HG03342 (cell line): ENCODE data around the gene CRYBA2.

Experiments used
- ATAC-seq: cut with Tn5 transposase; IDR thresholded peaks from one replicate; pipeline ENCODE4 v1.9.1; 2021; ENCODE audit warnings: mild to moderate bottlenecking, moderate library complexity; ENCODE audit not compliant: unreplicated experiment

Gene CRYBA2

DNA sequence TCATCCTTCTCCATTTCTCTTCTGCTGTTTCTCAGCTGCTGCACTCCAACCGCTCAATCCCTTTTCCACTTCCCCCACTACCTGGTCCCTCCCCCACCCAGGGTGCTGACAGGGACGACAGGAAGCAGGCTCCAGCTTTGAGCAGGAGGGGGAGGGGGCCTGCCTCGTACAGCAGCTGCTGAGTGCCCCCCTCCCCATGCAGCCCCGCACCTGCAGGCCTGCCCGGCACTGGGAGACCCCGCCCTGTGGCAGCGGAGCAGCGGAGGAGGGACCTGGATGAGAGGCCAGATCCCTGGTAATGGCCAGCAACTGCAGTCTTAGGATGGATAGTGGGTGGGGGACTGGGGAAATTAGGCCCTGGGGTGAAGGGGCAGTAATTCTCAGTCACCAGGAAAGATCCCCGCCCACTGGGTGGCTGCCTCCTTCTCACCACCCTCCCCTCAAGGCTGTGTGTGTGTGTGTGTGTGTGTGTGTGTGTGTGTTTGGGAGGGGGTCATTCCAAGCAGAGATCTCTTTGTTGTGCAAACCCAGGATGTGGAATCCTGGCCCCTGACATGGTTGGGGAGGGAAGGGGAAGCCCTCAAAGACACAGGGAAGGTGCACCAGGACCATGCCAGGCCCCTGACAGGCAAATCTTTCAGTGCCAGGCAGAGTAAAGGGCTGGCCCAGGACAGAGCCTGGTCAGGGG is 6.8 kb upstream of the CRYBA2 start:
- ATAC-seq = no peak

DNA sequence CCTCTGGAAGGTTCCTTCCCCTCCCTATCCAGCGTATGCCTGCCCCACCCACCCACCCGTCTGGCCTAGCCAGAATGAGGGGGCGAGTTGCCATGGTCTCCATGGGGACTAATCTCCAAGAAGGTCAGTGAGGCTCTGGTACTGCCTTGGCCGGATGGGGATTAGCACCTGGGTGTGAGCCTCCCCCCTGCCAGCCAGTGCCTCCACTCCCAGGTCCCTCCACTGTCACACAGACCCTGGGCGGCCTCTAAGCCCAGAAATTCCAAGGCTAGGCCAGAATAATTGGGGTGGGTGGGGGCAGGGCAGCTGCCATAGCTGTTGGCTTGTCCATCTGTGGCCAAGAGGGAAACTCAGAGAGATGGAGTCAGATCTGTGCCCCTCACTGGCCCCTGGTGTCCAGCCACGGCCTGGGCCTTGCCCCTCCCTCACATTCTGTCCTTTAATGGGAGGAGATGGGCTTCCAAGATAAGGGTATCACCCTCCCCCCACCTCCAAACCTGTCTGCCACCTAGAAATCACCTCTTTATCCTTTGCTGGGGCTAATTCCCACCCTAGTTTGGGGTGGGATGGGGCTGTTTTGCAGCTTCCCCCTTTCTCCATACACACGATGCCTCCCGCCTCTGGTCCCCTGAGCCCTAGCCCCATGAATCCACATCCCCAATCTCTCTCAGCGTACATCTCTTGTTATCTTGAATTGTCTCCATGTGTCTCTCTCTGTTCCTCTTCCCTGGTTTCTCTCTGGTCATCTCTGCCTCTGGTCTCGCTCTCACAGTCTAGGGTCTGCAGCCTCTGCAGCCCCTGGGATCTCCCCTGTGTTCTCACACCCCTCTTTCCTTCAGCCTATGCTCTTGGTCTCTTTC is 6.0 kb upstream of the CRYBA2 start:
- no peak for ATAC-seq

DNA sequence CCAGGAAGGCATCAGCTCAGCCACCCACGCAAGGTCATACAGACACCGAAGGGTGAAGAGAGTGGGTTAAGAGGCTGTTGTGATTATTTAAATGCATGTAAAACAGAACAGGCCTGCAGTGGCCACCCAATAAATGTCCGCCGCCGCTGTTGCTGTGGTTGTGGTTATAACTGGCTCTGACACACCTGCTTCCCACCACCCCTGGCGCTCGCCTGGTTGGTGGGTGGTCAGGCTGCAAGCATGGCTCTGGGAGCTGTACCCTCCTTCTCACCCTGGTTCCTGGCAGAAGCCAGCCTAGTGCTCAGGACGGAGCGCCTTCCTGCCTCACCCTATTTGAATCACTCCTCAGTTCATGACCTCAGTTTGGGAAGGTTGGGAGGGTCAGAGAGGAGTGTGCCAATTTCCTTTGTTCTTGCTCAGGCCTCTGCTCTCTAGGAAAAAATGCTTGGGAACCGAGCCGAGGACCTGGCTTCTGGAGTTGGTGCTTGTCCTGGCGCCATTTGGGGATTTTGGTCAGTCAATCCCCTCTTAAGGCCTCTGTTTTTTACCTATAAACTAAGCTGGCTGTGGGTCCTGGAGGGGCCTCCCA is 5.3 kb upstream of the CRYBA2 start:
- no peak for ATAC-seq

DNA sequence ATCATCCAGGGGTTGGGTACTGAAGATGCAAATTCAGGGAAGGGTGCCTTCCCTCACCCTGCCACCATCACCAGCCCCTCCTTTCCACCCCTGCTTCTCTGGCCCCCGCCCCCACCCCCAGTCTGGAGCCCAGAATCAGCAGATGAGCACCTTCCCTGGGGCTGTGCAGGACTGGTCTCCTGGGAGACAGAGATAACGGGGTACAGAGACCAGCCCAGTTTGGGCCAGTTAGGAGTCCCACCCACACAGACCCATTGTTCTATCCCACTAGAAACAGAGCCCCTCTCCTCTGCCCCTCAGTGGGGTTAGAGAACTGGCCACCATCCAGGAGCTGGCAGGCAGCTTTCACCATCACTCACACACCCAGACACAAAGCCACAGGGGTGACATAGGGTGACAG is 4.5 kb upstream of the CRYBA2 start:
- ATAC-seq = no peak

DNA sequence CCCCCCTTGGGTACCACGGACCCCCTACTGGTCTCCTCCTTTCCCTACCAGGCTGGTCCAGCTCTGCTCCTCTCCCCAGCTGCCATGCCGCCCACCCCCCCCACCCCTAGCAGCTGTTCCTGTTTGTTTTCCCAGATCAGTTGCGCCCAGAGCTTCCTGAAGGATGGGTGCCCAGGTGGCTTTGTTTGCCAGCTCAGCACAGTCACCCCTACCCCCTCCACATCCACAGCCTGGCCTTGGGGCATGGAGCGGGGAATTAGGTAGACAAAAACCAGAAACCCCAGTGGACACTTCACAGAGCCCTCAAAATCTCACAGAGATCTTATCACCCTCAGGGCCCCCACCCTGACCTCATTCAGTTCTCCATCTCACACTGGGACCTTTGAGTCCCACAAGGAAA is 3.7 kb upstream of the CRYBA2 start:
- no peak for ATAC-seq

DNA sequence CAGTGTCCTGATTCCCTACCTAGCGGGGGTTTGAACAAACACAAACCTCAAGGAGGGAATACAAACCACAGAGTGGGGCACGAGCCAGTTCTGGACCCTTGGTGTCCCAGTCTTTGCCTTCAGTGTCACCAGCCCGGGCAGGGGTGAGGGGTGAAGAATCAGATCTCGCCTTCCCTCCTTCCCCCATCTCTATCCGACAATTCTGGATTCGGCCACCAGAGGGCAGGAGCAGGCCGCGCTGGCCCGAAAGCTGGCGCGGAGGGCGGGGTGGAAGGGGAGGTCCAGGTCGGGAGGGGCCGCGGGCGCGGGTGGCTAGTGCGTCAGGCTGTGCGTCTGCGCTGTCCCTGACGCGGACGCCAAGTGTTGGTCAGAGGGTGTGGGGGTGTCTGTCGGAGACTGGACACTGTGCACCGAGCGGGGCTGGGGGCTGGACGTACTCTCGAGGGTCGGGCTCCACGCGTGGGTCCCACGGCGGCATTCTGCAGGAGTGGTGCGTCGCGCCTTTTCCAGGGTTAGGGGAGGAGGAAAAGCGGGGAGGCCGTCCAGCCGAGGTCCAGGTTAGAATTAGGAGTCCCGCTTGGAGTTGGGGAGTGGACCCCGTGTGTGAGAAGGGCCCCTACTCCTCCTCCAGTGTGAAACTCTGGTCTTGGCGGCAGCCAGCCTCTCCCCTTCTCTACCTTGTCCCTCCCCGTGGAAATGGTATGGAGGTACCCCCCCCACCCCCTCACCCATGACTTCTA is 2.9 kb upstream of the CRYBA2 start:
- ATAC-seq = peak; percentile 71

DNA sequence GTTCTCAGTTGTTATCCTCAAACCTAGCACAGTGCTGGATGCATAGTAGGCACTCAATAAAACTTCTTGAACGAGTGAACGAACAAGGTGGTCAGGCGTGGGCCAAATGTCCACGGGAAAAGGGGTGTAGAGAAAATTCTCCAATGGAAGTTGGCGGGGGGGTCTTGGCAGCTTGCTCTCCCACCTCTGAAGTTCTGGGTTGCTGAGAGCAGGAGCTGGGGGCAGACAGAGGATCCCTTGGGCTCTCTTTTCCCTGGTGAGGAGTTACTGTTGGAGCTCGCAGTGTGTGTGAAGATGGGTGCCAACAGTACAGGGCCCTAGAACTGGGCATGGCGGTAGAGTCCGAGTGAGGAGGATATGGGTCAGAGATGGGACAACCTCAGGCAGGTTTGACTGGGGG is 2.3 kb upstream of the CRYBA2 start:
- no peak for ATAC-seq

DNA sequence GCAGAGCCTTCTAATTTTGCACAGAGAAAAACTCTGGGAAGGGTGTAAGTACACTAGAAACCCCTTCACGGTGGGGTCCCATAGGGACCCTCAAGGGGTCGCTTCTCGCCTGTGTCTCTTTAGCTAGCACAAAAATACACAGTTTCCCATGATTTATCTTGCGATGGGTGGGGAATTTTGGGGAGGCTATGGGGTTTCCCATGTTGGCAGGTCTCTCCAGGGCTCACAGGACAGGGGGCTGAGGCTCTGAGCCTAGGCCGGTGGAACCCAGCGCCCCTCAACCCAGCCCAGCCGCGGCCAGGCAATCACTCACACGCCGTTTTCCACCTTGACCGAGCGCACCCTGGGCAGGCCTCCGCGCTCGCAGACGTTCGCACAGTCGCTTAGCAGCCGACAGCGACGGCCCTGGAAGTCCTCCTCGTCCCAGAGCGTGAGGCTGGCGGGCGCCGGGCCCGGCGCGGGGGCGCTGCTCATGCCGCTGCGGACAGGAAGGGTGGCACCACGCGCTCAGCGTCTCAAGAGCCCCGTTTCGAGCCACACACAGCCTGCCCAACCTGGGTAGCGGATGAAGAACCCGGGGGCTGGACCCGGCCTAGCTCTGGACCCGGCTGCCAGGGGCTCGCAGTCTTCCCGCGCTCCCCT is 398 bp downstream of the CRYBA2 start:
- no peak for ATAC-seq

DNA sequence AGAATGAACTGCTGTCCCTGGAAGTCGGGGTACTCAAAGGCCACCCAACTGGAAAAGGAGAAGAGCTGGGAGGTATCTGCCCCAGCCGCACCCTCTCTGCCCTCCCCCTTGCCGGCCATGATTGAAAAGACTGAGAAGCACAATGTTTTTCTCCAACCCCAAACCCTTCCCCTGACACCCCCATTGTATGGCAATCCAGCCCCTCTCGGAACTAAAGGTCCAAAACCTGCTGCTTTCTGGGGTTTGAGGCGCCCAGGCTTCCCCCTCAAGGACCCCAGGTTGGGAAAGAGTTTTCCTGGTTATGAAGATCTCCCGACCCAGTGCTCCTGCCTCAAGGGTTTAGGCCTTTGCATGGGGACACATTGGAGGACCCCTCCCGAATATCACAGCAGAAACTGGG is 1.0 kb downstream of the CRYBA2 start:
- no peak for ATAC-seq

DNA sequence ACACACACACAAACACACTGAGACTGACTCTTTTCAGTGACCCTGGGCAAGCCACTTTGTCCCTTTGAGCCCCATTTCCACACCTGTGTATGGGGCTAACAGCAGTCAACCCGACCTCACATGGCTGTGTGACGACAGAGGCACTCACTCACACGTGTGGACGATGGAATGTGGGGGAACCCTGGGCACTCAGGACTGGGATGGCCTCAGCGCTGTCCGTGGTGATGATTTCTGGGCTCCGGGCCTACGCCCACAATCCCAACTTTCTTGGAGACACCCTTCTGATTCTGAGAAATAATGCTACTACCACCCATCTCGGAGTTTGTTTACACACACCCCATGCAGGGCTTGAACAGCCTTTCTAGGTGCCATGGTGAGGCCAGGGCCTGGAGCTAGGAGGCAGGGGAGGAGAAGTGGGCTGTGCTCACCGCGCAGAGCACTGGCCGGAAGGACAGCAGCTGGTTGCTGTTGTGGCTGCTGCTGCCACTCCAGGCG is 1.5 kb downstream of the CRYBA2 start:
- ATAC-seq = no peak

DNA sequence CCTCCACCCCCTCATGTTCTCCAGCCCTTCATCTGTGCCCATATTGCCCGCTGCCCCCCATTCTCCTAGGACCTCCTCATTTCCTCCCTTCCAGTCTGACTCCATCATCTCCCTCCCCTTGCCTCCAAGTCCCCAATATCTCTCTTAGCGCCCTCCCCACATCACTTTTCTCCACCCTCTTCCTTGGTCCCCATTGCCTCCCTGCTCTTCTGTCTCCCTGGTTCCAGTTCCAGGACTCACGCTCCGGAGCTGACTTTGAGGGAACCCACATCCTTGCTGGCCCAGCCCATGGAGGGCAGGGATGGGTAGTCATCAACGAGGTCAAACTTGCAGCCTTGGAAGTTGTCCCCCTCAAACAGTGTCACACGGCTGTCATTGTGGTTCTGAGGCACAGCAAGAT is 2.6 kb downstream of the CRYBA2 start:
- ATAC-seq = no peak

DNA sequence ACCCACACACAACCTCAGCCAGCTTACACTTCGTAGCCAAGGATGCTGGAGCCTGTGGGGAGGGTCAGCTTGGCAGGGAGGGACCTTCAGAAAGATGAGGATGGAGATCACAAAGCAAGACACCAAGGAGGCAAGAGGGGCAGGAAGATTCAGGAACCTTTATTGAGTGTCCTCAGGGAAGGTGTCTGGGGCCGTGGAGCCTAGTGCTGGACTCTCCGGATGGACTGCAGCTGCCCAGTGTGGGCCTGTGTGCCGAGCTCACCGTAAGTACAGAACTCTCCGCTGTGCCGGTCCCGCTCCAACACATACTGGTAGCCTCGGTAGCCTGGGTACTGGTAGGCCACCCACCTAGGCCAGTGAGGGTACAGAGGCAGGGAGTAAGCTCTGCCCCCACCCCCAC is 3.2 kb downstream of the CRYBA2 start:
- no peak for ATAC-seq

DNA sequence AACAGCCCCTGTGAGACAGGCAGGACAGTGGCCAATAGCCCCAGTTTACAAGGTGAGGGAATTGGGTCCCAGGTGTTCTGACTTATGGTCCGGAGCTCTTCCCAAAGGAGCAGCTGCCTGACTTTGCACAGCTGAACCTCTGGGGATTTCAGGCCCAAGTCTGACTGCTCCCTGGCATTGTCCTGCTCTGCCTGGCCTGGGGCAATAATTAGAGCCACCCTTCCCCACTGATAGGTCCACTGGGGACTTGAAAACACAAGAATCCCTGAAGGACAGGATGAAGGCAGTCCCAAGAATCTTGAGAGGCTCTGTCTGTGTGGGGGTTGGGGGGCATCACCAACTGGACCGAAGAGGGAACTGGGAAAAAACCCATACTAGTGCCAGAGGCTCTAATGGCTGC is 4.6 kb downstream of the CRYBA2 start:
- no peak for ATAC-seq

DNA sequence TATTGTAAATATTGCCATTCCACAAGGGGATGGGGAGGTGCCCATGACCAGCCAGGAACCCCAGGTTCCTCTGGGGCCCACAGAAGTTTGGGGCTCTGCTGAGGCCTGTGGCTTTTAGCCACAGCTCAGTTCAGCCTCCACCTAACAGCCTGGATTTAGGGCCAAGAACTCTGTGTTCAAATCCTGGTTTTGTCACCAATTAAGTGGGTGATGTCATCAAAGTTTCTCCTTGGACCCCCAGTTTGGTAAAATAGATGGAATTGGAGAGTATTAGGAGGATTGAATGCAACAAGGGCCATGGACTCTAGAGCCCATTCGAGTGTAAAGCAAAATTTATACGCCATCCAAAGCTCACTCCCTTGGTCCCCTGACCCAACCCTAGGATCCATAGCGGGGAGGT is 5.1 kb downstream of the CRYBA2 start:
- no peak for ATAC-seq

DNA sequence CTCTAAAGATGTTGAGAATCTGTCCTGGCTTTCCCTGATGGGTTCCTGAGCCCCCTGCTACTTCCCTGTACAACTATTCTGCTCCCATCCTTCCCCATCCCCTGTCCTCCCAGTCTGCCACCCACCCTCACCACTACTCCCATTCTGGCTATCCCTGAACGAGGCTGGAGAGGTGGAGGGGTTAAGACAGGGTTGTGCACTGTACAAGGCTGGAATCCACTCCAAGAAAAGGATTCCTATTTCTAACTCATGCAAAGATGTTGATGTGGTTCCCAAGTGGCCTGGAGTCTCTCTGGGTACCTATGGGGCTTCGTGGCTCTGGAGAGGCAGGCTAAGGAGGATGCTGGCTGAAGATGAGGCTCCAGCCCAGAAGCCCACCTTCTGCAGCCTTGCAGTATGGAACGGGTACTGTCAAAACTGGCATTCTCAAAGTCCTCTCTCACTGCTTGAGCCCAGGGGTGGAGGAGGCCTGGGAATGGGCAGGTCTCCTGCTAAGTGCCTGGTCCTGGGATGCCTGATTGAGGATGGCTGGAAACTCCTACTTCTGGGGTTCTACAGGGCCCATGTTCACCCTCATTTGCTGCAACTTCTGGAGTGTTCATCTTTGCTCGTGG is 7.0 kb downstream of the CRYBA2 start:
- ATAC-seq = no peak

DNA sequence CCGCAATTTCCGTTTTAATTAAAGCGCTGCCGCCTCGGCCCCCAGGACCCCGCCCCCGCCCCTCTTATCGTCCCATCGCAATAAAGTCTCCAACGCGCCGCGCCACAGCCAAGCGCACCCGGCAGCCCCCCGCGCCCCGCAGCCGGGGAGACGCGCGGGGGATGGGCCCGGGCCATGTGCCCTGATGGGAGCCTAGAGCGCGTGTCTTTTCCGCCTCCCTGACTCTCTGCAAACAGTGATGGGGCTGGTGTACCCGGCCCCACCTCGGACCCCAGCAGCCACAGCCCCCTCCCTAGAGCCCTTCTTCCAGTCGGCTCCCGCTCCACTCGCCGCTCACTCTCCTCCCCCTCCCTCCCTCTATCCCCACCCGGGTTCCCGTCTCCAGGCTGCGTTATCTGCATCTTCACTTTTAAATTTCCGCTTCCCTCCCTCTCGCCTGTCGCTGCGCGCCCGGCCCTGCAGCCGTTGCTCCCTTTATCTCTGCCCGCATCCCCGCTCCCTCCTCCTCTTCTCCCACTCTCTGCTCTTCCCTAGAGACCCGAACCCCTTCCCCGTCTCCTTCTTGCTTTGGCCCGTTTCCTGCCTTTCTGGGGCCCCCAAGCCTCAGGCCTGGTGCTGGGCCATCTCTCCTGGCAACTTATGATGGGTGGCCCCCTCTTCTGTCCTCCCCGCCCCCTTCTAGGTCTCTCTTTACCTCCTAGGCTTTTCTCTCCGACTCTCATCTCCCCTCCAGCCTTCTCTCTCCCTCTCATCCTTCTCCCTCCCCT is 7.7 kb downstream of the CRYBA2 start:
- no peak for ATAC-seq

DNA sequence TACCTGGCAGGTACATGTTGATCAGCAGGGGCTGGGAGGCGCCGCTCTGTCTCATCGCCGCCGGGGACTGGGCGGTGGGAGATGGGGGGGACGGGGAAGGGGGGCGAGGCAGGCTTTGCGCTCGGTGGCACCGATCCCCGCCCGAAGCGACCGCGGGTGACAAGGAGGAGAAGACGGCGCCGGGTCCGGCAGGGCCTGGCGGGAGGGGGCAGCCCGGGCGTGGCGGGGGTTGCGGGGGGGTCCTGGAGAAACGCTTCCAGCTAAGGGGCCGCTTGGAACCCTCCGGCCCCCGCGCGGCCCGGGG is 8.2 kb downstream of the CRYBA2 start, which contains the start of gene FEV:
FEV (minus strand) TSS at position 164 of the 304 bp plus-strand sequence; CDS start at position 55, 109 bp downstream.
- no peak for ATAC-seq

DNA sequence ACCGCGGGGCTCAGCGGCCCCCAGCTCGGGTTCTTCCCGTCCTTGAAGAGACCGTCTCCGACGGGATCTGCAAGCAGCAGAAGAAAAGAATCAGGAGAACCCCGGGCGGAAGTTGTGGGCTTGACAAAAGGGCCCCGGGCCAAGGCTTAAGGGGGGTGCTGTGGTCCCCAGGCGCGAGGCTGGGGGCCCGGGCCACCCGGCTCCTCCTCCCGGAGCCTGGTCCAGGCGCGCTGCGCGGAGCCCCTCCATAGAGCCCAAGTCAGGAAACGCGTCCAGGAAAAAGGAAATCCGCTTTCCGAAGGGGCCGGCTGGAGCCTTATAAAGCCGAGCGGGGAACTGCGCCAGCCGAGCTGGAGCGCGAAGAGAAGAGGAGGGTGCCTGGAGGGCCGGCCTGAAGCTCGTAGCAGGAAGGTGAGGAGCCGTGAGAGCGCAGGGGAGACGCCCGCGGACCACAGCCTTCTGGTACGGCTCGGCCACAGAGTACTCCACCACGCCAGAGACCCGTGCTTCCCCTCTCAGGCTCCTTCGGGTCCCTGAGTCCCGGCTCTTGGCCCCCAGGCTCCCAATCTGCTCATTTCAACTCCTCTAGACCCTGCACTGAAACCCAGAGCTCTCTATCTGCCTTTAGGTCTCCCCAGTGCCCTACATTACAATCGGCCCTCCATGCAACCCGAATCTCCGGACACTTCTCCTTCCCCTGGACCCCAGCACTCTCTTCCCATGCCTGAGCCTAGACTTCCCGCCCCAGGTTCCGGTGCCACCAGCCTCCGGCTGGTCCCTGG is 8.8 kb downstream of the CRYBA2 start:
- no peak for ATAC-seq

DNA sequence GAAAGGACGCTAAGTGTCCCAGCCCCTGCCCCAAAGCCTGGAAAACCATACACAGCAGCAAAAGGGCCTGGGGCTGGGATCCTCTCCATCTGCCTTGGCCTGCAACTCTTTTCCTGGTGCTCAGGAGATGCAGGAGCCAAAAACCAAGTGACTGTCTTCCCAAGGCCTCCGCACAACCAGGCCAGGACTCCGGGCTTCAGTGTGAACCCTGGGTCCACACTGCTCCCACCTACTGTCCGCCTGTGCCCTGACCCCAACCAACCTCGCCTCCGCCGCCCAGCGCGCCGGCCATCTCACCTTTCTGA is 9.3 kb downstream of the CRYBA2 start:
- ATAC-seq = no peak
